Measurements from ENCODE around the gene GTF2A2.
"Not testable (repeated sequence)": the region's sequence is repeated elsewhere in the genome, so short reads cannot be mapped to it uniquely, and the experiment has no call there.

GTF2A2 gene, protein sequence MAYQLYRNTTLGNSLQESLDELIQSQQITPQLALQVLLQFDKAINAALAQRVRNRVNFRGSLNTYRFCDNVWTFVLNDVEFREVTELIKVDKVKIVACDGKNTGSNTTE

DNA sequence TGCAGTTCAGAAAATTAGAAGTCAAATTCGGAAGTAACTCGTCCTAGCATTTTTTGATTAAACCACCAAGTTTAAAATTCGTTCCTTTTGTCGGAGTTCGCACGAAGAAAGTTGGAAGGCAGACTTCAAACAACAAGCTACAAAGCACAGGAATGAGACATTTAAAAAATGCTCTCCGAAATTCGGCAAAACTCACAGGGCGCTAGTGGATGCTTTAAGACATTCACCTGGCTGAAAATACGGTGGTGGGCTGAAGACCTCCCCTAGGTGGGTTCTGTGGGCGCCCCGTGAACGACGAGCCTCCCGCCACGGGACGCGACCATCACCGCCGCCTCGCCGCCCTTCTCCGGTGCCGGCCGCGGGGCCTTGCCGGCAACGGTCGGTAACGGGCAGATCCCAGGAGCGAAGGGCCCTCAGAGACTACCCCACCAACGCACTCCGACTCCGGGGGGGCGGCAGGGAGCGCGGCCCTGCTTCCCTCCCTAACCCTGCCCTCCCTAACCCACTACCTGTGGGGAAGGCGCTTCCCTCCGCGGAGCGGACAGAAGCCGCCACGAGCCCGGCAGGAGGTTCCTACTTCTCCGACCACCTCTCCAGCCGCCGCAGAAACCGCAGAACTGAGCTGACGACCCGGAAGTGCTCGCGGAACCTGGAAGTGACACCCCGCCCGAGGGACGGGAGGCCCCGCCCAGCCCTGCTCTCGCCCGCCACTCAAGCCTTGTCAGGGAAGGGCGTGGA lies at the start of gene GTF2A2:
GTF2A2 (minus strand) TSS at position 619 of the 738 bp plus-strand sequence. CDS start 5,238 bp downstream, outside the sequence.
- DNase-seq (ENCODE audit: low spot score), result peak; percentile 96

DNA sequence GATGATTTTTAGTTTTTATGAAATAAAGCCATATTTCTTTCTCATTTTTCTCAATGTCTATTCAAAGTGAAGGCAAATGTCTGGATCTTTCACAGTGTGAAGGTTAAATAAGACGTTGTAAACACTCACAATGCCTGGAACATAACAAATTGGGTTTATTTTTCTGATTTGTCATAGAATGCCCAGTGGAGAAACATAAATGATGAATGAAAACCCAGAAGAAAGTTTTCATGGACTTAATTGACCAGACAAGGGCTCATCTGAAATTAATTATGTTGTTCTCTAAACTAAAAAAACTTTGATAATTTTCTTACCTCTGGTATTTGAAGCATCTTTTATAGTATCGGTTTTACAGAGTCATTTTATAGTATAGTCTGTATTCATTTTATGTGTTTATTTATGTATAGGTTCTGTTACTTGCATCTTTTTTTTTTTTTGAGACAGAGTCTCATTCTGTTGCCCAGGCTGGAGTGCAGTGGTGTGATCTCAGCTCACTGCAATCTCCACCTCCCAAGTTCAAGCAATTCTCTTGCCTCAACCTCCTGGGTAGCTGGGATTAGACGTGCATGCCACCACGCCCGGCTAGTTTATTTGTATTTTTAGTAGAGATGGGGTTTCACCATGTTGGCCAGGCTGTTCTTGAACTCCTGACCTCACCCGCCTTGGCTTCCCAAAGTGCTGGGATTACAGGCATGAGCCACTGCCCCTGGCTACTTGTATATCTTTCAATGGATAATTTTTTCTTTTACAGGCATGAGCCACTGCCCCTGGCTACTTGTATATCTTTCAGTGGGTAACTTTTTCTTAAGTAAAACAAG lies 46.9 kb upstream of the GTF2A2 start:
- no peak for DNase-seq (ENCODE audit: low spot score)

DNA sequence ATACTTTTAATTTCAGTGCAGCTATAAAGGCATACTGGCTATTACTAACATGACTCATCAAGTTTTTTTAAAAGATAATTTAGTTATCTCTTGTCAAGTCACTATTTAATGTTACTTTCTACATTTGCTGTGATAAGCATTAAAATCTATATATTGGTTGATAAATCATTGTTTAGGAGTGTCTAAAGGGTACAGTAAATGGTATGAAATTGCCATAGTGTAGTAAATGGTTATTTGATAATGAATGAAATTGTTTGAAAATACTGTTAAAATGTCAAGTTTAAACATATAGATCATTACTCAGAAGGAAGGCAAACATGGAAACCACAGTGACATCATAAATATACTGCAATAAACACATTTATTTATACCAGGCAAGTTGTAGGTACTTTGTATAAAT lies 45.0 kb upstream of the GTF2A2 start:
- no peak for DNase-seq (ENCODE audit: low spot score)

DNA sequence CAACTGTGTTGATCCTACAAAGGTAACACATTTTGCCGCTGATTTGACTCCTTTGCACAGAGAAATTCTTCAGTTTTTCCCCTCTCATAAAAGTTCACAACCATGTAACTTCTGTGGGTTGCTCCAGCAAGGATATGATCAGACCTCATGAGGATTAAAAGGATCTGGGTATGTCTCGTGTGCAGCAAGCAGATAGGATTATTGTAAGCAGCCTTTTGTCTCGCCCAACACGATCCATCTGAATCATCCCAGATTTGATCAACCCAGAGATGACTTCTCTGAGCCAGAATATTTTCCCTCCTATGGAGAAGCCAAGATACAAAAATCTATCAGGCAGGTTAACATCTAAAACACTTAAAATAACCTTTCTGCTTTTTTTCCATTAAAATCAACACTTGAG lies 44.6 kb upstream of the GTF2A2 start:
- peak; percentile 43 for DNase-seq (ENCODE audit: low spot score)

DNA sequence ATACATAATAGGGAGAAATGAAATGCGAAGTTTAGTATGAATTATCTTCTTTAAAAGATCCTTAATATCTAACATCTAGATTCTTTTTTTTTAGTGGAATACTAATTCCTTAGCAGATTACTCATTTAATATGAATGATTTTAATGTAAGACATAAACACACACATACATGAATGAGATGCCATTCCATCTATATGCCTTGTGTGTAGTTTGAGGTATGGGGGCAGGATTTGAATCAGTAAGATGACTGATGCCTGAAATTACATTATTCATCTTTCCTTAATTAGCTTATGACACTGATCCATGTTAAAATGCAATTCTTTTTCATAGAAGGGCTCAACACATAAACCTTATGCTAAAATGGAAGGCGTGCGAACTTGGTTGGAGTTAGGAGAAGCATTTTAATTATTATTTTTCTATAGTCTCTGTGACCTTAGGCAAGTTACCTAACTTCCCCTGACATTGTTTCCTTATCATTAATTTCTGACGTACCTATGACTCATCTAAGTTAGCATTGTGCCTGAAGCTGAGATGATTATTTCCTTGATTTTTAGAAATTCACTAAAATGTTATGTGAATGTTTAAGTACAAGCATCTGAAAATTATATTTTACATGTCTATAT lies 42.6 kb upstream of the GTF2A2 start:
- no peak for DNase-seq (ENCODE audit: low spot score)

DNA sequence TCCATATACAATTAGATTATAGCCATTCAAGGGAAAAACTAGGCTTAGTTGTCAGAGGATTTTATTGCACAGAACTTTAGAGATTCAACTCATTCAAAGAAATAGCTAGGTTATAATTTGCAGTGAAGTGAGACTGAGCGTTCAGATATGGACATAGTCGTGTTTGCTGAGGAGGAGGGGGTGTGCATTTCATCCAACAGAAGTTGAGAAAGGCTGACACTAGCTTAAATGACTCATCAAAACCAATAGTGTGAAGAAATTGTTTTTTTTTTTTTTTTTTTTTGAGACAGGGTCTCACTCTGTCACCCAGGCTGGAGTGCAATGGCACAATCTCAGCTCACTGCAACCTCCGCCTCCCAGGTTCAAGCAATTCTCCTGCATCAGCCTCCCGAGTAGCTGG lies 40.8 kb upstream of the GTF2A2 start:
- not testable (repeated sequence) for DNase-seq (ENCODE audit: low spot score)

DNA sequence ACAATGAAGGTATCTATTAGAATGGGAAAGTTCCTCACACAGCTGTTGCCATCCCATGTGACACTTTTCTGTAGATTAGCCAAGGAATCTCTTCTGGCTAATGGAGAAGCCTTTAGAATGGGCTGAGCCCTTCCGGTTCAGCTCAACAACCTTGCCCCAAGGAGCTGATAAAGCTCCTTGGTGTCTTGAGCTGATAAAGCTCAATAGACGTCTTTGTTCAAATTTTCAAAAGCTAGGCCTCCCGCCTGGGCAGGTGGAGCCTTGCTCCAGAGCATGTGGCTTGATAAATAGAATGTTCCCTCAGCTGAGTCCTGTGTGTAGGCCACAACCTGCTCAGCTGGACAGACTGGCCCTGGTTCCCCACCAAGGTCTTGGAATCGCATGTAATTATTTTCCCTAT lies 39.0 kb upstream of the GTF2A2 start:
- no peak for DNase-seq (ENCODE audit: low spot score)

DNA sequence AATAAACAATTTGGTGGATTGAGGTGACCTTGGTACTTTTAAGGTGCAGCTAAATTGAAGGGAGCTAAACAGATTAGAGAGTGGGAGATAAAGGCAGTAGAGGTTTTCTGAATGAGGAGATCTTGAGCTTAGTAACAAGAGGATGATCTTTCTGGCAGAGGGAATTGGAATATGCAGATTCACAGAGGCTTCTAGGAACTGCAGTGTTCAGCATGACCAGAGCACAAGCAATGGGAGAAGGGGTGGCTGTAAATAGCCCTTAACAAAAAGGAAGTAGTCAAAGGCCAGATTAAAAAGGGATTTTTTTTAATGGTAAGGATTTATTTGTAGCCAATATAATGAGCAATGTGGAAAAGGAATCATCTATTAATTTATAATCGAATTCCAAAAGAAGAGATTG lies 37.5 kb upstream of the GTF2A2 start:
- DNase-seq (ENCODE audit: low spot score), result no peak

DNA sequence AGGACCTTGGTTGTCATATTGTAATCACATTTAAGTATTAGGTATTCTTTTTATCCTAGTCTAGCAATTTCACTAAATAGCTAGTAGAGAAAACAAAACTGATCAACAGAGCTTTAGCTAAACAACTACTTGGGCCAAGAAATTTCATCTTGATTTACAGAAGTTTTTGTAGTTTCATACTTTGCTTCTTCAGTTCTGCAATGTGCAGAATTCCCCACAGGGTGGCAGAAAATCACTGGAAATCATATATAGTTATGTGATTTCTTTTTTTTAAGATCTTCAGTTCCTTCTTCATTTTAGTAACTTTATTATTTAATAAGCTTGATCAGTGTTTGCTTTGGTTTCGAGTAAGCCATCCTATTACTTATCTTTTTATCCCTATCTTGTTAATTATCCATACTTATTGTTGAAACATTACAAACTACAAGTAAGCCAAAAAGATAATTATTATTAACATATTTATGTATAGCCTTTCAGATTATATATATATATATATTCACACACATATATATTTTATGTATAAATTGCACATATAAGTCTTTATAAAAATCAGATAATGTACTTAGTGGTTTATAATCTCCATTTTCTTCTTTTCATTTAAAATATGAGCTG lies 34.0 kb upstream of the GTF2A2 start:
- DNase-seq (ENCODE audit: low spot score), result no peak

DNA sequence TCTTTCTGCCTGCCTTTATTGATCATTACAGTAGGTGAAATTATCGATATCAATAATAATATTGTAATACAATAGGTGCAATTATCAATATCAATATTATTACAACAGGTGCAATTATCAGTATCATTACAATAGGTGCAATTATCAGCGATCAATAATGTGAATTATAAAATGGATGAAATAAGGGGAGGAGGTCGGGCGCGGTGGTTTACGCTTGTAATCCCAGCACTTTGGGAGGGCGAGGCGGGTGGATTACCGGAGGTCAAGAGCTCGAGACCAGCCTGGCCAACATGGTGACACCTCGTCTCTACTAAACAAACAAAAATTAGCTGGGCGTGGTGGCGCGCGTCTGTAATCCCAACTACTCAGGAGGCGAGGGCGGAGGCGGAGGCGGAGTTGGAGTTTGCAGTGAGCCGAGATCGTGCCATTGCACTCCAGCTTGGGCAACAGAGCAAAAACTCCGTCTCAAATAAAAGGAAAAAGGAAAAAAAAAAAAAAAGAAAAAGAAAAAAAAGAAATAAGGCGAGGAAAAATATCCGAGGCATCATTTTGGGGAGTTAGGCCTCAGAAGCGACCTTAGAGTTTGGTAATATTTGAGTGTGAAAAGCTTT lies 32.4 kb upstream of the GTF2A2 start:
- no peak for DNase-seq (ENCODE audit: low spot score)

DNA sequence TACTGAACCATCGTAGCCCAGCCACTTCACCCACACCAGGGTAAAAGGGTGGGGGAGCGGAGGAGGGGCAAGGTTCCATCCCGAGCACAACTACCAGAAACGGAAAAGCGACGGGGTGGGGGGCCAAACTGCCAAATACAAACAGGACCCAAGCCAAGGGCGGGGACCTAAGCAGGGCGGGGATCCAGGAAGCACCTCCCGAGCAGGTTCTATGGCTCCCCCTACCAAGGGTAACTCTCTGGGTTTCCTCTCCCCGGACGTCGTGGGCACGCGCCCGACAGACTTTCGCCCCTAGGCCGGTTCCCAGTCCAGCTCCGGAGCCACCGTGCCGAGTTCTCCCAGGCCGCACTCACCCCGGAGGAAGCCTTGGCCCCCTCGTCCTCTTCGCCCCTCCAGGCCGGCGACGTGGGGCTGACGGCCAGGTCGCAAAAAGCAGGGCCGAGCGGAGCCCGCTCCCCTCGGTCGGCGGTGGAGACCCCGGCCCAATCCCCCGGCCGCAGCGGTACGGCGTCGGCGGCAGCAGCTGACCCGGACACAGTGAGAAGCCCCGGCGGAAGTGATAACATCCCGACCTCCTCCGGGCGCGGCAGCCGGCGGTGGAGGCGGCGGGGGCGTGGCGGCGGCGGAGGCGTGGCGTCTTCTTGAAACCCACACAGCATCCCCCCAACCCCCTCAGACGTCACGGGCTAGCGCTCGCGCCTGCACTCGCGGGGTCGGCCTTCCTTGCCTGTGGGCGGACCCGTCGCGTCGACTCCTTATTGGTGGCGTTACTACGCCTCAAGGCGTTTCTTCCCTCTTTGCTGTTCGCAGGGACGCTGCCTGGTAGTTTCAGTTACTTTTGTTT lies 31.7 kb upstream of the GTF2A2 start, which contains the start of gene BNIP2:
BNIP2 (minus strand) TSS at position 539 of the 844 bp plus-strand sequence. CDS start 6,863 bp downstream, outside the sequence.
- peak; percentile 97 for DNase-seq (ENCODE audit: low spot score)

DNA sequence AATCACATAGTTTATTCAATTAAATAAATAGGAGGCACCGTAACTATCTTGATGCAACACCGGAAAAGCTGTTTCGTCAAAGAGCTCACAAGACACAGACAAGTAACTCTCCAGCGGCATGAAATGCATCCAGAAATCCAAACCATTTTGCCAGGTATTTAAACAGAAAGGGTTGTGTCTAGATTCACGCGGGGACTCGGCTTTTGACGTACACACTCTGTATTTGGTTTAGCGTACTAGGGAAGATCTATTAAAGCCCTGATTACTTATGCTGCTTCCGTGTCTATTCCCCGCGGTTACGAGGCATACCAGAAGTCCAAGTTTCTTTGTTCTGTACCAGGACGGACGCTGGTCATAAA lies 31.1 kb upstream of the GTF2A2 start:
- DNase-seq (ENCODE audit: low spot score), result peak; percentile 21

DNA sequence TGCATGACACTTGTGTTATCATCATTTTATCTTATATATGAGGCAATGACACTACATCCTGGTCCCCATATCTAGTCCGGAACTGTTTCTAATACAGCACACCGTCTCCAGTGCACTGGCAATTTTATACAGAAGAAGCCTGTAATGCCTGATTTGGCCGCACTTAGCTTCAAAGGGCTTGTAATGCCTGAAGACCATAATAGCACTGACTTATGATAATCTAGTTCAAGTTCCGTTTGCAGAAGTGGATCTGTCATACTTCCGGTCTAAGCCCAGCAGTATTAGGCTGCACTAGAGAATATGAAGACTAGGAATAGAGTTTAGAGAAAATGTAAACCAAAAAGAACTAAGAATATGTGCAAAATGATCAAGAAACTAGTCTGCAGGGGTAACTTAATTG lies 30.5 kb upstream of the GTF2A2 start:
- no peak for DNase-seq (ENCODE audit: low spot score)

DNA sequence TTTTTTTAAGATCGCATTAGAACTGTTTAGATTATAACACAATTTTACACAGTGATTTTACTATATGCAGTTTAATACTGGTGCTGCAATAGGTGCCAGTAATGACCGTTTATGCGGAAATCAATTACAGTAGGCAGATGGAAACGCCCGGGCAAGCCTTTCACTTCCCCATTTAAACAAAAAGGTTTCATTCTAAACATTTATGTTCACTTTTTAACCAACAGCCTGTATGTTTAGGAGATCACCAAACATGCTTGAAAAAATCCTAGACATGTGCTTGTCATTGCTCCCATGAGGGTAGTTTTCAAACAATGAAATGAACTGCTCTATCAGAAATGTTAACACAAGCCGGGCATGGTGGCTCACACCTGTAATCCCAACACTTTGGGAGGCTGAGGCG lies 29.1 kb upstream of the GTF2A2 start:
- DNase-seq (ENCODE audit: low spot score), result no peak

DNA sequence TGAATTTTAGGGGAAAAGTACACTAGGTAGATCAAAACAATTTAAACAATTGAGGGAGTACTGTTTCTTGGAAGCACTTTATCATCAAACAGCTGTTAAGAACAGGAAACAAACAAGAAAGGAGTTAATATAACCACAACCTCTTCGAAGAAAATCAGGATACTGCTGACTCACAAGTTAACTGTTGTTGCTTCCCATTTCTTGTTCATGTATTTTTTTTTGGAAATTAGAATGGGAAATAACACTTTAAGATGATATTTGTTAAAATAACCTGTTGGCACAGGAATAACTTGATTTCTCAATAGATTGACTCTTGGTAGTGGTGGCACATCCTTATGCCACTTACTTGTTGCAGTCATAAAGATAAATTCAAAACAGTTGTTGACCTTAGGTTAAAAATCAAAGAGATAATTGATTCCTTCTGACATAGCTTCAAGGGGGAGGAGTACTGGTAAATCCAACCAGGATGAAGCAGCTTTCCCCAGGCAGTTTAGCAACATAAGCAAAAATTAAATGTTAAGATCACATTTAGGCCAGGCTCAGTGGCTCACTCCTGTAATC lies 28.5 kb upstream of the GTF2A2 start:
- no peak for DNase-seq (ENCODE audit: low spot score)

DNA sequence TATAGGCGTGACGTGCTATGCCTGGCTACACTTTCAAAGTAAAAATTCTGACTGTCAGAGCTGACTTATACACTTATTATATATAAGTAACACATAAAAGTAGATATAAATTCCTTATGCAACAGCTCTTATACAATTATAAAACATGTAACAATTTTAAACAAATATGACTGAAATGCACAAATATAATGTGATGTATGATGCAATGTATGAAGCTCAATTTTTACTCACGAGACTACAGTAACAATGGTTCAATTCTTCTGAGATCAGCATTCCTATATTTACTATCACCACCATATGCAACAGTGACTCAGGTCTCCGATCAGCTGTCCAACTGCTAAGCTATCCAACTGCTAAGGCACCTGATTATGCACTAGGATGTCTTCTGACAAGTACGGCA lies 23.6 kb upstream of the GTF2A2 start:
- DNase-seq (ENCODE audit: low spot score), result no peak

DNA sequence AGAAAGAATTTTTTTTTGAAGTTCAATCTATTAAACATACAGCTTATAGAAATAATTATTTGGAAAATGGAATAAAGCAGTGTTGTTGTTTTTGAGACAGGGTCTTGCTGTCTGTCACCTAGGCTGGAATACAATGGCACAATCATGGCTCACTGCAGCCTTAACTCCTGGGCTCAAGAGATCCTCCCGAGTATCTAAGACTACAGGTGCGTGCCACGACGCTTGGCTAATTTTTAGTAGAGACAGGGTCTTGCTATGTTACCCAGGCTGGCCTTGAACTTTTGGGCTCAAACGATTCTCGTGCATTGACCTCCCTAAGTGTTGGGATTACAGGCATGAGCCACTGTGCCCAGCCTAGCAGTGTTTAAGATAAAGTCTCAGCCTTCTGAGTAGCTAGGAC lies 23.0 kb upstream of the GTF2A2 start:
- DNase-seq (ENCODE audit: low spot score), result no peak

DNA sequence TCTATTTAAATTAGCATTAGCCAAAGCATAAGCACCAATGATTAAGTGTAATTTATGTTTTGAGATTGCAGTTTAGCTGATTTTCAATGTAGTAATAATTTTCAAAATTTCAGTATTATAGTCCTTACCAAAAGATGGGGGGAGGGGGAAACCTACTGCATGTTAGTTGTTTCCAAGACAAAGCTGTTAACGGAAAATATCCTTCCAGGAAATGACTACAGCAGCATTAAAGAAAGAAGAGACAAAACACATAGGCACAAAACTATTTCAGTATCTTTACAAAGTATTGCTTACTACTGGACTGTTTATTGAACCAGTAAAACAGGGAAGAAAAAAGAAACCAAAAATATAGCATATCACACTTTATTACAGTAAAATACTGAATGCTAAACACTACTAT lies 21.3 kb upstream of the GTF2A2 start:
- DNase-seq (ENCODE audit: low spot score), result no peak

DNA sequence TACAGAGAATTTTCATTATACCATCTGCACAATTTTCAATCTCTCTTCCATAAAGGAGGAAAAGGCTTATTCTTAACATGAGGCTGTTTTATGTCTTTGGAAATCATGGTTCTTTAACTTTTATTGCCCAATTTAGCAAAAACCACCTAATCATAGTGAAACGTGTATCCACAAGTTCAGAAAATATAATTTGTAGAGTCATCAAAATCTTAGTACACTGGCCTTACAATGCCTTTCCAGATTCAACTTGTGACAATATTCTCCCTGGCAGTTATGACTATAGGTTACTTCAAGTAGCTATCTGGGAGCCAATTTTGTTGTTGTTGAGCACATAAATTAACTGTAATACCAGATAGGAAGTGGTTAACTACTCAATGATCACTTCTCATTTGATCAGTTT lies 20.9 kb upstream of the GTF2A2 start:
- no peak for DNase-seq (ENCODE audit: low spot score)

DNA sequence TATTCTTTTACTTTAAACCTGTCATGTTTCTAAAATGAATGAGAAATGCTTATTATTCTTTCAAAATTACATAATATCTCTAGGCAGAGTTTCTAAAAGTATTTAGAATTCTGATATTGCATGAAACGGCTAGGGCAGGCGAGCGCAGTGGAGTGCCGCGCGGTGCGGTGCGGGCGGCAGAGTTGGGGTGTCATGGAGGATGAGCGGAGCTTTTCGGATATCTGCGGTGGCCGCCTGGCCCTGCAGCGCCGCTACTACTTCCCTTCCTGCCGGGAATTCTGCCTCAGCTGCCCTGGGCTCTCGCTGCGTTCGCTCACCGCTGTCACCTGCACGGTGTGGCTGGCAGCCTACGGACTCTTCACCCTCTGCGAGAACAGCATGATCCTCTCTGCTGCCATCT lies 19.2 kb upstream of the GTF2A2 start:
- DNase-seq (ENCODE audit: low spot score), result peak; percentile 11

Measured in D341Med (cell line).